Measurements from ENCODE around the gene NR3C2.

Gene NR3C2

DNA sequence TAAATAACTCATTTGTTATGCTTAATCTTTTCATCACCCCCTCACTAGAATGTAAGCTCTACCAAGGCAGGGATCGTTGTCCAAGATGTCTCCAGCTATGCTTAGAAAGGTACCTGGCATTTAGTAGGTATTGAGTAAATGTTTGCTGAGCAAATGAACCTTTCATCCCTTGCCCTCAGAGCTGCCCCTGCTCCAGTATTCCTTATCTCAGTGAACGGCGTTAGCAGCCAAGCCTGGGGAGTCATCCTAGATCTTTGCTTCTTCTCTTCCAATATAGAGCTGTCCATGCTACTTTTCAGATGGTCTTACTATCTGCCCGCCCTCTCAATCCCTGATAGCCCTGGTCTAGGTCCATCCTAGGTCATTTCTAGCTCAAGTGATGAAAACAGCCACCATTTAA, 188.4 kb downstream of the NR3C2 start:
- TF ChIP-seq, protein P1, sequence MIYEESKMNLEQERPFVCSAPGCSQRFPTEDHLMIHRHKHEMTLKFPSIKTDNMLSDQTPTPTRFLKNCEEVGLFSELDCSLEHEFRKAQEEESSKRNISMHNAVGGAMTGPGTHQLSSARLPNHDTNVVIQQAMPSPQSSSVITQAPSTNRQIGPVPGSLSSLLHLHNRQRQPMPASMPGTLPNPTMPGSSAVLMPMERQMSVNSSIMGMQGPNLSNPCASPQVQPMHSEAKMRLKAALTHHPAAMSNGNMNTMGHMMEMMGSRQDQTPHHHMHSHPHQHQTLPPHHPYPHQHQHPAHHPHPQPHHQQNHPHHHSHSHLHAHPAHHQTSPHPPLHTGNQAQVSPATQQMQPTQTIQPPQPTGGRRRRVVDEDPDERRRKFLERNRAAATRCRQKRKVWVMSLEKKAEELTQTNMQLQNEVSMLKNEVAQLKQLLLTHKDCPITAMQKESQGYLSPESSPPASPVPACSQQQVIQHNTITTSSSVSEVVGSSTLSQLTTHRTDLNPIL (CRISPR knock-in tag; IDR thresholded peaks at IDR 0.05; ENCODE audit: low read depth), result no peak
- TF ChIP-seq ARNTL (CRISPR knock-in tag; IDR thresholded peaks at IDR 0.05; ENCODE audit: borderline replicate concordance, low read depth), result no peak
- no peak for TF ChIP-seq ZNF565 (CRISPR knock-in tag; conservative IDR thresholded peaks at IDR 0.05; ENCODE audit: low read depth)
- no peak for TF ChIP-seq ZNF8 (CRISPR knock-in tag; IDR thresholded peaks at IDR 0.05)
- TF ChIP-seq PPARA (CRISPR knock-in tag; IDR thresholded peaks at IDR 0.05; ENCODE audit: borderline replicate concordance), result no peak
- TF ChIP-seq, protein P2, sequence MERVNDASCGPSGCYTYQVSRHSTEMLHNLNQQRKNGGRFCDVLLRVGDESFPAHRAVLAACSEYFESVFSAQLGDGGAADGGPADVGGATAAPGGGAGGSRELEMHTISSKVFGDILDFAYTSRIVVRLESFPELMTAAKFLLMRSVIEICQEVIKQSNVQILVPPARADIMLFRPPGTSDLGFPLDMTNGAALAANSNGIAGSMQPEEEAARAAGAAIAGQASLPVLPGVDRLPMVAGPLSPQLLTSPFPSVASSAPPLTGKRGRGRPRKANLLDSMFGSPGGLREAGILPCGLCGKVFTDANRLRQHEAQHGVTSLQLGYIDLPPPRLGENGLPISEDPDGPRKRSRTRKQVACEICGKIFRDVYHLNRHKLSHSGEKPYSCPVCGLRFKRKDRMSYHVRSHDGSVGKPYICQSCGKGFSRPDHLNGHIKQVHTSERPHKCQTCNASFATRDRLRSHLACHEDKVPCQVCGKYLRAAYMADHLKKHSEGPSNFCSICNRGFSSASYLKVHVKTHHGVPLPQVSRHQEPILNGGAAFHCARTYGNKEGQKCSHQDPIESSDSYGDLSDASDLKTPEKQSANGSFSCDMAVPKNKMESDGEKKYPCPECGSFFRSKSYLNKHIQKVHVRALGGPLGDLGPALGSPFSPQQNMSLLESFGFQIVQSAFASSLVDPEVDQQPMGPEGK (CRISPR knock-in tag; IDR thresholded peaks at IDR 0.05; ENCODE audit: borderline replicate concordance), result no peak
- no peak for TF ChIP-seq ZNF70 (CRISPR knock-in tag; IDR thresholded peaks at IDR 0.05)
- no peak for TF ChIP-seq RARB (CRISPR knock-in tag; IDR thresholded peaks at IDR 0.05)
- TF ChIP-seq, protein P3, sequence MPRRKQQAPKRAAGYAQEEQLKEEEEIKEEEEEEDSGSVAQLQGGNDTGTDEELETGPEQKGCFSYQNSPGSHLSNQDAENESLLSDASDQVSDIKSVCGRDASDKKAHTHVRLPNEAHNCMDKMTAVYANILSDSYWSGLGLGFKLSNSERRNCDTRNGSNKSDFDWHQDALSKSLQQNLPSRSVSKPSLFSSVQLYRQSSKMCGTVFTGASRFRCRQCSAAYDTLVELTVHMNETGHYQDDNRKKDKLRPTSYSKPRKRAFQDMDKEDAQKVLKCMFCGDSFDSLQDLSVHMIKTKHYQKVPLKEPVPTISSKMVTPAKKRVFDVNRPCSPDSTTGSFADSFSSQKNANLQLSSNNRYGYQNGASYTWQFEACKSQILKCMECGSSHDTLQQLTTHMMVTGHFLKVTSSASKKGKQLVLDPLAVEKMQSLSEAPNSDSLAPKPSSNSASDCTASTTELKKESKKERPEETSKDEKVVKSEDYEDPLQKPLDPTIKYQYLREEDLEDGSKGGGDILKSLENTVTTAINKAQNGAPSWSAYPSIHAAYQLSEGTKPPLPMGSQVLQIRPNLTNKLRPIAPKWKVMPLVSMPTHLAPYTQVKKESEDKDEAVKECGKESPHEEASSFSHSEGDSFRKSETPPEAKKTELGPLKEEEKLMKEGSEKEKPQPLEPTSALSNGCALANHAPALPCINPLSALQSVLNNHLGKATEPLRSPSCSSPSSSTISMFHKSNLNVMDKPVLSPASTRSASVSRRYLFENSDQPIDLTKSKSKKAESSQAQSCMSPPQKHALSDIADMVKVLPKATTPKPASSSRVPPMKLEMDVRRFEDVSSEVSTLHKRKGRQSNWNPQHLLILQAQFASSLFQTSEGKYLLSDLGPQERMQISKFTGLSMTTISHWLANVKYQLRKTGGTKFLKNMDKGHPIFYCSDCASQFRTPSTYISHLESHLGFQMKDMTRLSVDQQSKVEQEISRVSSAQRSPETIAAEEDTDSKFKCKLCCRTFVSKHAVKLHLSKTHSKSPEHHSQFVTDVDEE (CRISPR knock-in tag; IDR thresholded peaks at IDR 0.05), result no peak
- no peak for TF ChIP-seq GLIS3 (CRISPR knock-in tag; IDR thresholded peaks at IDR 0.05)
- TF ChIP-seq ISL1 (CRISPR knock-in tag; IDR thresholded peaks at IDR 0.05), result no peak
- TF ChIP-seq TOX (CRISPR knock-in tag; IDR thresholded peaks at IDR 0.05; ENCODE audit: borderline replicate concordance), result no peak
- no peak for TF ChIP-seq OSR1 (CRISPR knock-in tag; IDR thresholded peaks at IDR 0.05)
- no peak for TF ChIP-seq ZFP30 (CRISPR knock-in tag; IDR thresholded peaks at IDR 0.05)
- TF ChIP-seq CSDC2 (CRISPR knock-in tag; IDR thresholded peaks at IDR 0.05), result no peak
- no peak for TF ChIP-seq ESRRG (CRISPR knock-in tag; IDR thresholded peaks at IDR 0.05)
- ATAC-seq, result no peak

DNA sequence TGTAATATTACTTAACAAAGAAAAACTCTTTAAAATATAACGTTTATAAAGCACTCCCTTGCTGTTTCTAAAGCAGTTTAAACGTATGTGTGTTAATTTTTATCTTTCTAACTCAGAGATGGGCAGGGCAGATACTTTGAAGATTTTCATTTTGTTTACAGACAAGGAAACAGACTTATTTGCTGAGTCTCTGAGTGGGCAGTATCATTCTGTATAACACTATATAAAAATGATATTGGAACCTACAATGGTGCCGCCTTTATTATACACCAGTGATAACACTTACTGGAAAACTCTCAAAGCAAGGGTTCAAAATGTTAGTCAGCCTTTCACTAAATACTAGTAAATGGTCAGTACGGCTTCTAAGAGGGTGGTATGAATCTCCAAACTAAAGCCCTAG, 193.4 kb downstream of the NR3C2 start:
- TF ChIP-seq SNAI2 (CRISPR knock-in tag; IDR thresholded peaks at IDR 0.05), result no peak
- no peak for ATAC-seq

DNA sequence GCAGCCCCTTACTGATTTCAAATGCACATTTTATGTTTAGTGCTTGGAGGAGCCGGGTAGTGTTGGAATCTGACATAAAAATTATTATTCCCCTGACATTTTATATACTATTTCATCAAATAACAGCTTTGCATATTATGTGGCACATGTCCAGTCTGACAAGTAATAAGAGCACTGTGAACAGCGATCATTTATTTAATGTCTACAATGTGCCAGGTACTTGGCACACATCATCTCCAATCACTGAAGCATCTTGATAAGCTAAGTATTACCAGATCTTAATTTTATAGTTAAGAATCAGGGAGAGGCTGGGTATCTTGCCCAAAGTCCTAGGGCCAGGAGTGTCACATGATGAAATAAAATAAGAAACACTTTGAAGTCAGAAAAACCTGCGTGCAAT, 197.2 kb downstream of the NR3C2 start:
- no peak for ATAC-seq

DNA sequence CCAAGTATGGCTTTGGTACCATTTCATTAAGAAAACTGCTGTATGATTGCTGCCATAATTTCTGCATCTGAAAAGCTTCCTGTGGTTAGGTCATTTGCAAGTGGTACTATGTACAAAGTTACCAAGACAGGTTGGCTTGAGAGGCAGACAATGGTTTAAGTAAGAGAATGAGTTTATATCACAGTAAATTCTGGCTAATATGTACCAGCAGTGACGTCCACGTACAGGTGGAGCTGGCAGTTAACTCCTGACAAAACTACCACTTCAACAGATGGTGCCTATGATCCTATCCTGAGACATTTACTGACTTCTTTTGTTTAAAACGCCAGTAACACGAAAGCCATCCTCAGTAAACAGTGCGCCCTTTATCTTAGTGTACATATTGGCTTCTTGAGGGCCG, 198.4 kb downstream of the NR3C2 start:
- ATAC-seq, result no peak
- TF ChIP-seq, protein P4, sequence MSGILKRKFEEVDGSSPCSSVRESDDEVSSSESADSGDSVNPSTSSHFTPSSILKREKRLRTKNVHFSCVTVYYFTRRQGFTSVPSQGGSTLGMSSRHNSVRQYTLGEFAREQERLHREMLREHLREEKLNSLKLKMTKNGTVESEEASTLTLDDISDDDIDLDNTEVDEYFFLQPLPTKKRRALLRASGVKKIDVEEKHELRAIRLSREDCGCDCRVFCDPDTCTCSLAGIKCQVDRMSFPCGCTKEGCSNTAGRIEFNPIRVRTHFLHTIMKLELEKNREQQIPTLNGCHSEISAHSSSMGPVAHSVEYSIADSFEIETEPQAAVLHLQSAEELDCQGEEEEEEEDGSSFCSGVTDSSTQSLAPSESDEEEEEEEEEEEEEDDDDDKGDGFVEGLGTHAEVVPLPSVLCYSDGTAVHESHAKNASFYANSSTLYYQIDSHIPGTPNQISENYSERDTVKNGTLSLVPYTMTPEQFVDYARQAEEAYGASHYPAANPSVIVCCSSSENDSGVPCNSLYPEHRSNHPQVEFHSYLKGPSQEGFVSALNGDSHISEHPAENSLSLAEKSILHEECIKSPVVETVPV (CRISPR knock-in tag; IDR thresholded peaks at IDR 0.05), result no peak
- TF ChIP-seq TOX (CRISPR knock-in tag; IDR thresholded peaks at IDR 0.05; ENCODE audit: borderline replicate concordance), result no peak
- TF ChIP-seq ARNTL (CRISPR knock-in tag; IDR thresholded peaks at IDR 0.05; ENCODE audit: borderline replicate concordance, low read depth), result no peak
- no peak for TF ChIP-seq PPARA (CRISPR knock-in tag; IDR thresholded peaks at IDR 0.05; ENCODE audit: borderline replicate concordance)
- no peak for TF ChIP-seq ZFP30 (CRISPR knock-in tag; IDR thresholded peaks at IDR 0.05)

More for the DNA sequence above, 197.2 kb downstream of the NR3C2 start:
- TF ChIP-seq TCF4 (CRISPR knock-in tag; IDR thresholded peaks at IDR 0.05; ENCODE audit: borderline replicate concordance), result no peak
- no peak for TF ChIP-seq ZC3H10 (CRISPR knock-in tag; IDR thresholded peaks at IDR 0.05)
- TF ChIP-seq OSR1 (CRISPR knock-in tag; IDR thresholded peaks at IDR 0.05), result no peak
- TF ChIP-seq CSDC2 (CRISPR knock-in tag; IDR thresholded peaks at IDR 0.05), result no peak

DNA sequence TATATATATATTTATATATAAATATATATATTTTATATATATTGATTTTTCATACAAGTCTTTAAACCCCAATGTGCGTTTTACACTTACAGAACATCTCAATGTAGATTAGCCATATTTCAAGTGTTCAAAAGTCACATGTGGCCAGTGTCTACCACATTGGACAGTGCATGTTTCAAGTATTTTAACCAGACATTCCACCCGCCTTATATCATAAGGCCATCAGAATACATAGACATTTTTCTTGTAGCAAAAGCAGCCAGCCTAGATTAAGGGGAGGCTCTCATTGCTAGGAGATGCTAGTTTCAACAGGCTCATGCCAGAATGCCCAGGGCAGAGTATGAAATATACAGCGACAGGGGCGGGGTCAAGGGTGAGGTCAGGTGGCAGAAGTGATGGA, 202.0 kb downstream of the NR3C2 start:
- TF ChIP-seq, protein P5, sequence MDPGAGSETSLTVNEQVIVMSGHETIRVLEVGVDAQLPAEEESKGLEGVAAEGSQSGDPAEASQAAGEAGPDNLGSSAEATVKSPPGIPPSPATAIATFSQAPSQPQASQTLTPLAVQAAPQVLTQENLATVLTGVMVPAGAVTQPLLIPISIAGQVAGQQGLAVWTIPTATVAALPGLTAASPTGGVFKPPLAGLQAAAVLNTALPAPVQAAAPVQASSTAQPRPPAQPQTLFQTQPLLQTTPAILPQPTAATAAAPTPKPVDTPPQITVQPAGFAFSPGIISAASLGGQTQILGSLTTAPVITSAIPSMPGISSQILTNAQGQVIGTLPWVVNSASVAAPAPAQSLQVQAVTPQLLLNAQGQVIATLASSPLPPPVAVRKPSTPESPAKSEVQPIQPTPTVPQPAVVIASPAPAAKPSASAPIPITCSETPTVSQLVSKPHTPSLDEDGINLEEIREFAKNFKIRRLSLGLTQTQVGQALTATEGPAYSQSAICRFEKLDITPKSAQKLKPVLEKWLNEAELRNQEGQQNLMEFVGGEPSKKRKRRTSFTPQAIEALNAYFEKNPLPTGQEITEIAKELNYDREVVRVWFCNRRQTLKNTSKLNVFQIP (CRISPR knock-in tag; IDR thresholded peaks at IDR 0.05; ENCODE audit: borderline replicate concordance, low read depth), result no peak
- TF ChIP-seq ZC3H10 (CRISPR knock-in tag; IDR thresholded peaks at IDR 0.05) (no peak), ZNF70 (CRISPR knock-in tag; IDR thresholded peaks at IDR 0.05) (no peak), OSR1 (CRISPR knock-in tag; IDR thresholded peaks at IDR 0.05) (no peak)
- TF ChIP-seq, protein P1 (CRISPR knock-in tag; IDR thresholded peaks at IDR 0.05; ENCODE audit: low read depth), result no peak
- TF ChIP-seq, protein P2 (CRISPR knock-in tag; IDR thresholded peaks at IDR 0.05; ENCODE audit: borderline replicate concordance), result no peak

More for the DNA sequence above, 202.0 kb downstream of the NR3C2 start:
- ATAC-seq, result no peak
